Erythroblast (primary cell): ENCODE results near the gene TOX2.

Source experiments
- GATA1 ChIP-seq: IDR thresholded peaks from 2 replicates; pipeline ENCODE4 v1.6.1; 2011; ENCODE audit warnings: low read depth, mild to moderate bottlenecking, control low read depth, low read length, moderate library complexity
- POLR2A ChIP-seq: IDR thresholded peaks from 2 replicates; pipeline ENCODE4 v1.6.1; 2011; ENCODE audit warnings: mild to moderate bottlenecking, low read length

- TF ChIP-seq POLR2A, result no peak
- TF ChIP-seq GATA1, result no peak
Measured at GRCh38 chr20:43916881-43917371, 2.3 kb downstream of the TOX2 start.
